Ectodermal cell (in vitro differentiated cells): Measurements from ENCODE around the gene MYO1D.

Experiments
- H3K27ac ChIP-seq: 2 replicates; pipeline ENCODE4 v1.7.0; 2013; ENCODE audit warnings: mild to moderate bottlenecking, low read depth, low read length; ENCODE audit not compliant: insufficient read depth, poor library complexity, severe bottlenecking
- H3K27me3 ChIP-seq: 2 replicates; pipeline ENCODE4 v1.7.0; 2013; ENCODE audit warnings: mild to moderate bottlenecking, low read length; ENCODE audit not compliant: insufficient read depth, control insufficient read depth, poor library complexity, severe bottlenecking
- H3K36me3 ChIP-seq: one replicate; pipeline ENCODE4 v1.7.0; 2013; ENCODE audit warnings: low read length; ENCODE audit not compliant: control insufficient read depth, insufficient read depth
- H3K4me1 ChIP-seq: one replicate; pipeline ENCODE4 v1.7.0; 2013; ENCODE audit warnings: low read length; ENCODE audit not compliant: control insufficient read depth, insufficient read depth
- H3K4me3 ChIP-seq: 2 replicates; pipeline ENCODE4 v1.7.0; 2013; ENCODE audit warnings: low read depth, low read length, control low read depth; ENCODE audit not compliant: insufficient read depth
- H3K9me3 ChIP-seq: 2 replicates; pipeline ENCODE4 v1.7.0; 2013; ENCODE audit warnings: mild to moderate bottlenecking, low read length, moderate library complexity; ENCODE audit not compliant: control insufficient read depth
- WGBS, 2 experiments: methylation state at CpG; one replicate each; pipeline ENCODE4 v1.1.7; 2013; ENCODE audit warnings: missing lambda C conversion rate in 2 of 2; 5-methylcytosine and 5-hydroxymethylcytosine counted together

The MYO1D gene

GRCh38 chr17:32840241-32840640, 36.7 kb downstream of the MYO1D start:
- Histone ChIP-seq H3K4me1 (no peaks in the 10 kb centered on the region), H3K9me3 (no peaks in the 10 kb centered on the region), H3K27ac (no peak overlapping the region), H3K27me3 (no peaks in the 10 kb centered on the region), H3K4me3 (no peak overlapping the region), H3K36me3 (no peaks in the 10 kb centered on the region)
- WGBS, 2 experiments: 92 to 93% methylated on average over 4 of the region's 4 CpGs

DNA sequence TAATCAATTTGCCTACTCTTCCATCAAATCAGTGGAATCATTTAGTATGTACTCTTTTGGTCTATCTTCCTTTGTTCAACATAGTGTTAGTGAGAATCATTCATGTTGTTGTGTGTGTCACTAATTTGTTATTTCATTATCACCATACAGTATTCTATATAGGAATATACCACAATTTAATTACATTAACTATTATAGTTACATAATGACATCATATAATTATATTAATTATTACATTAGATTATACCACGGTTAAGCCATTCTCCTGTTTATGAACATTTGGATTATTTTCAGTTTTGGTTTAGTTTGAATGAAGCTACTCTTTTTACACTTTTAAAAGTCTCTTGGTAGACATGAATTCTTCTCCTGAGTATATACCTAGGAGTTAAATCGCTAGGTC, 40.4 kb downstream of the MYO1D start:
- Histone ChIP-seq H3K27ac (no peak overlapping the region), H3K36me3 (no peaks in the 10 kb centered on the region), H3K27me3 (no peaks in the 10 kb centered on the region), H3K9me3 (no peaks in the 10 kb centered on the region), H3K4me1 (no peaks in the 10 kb centered on the region), H3K4me3 (no peak overlapping the region)
- WGBS, 2 experiments: 93 to 100% methylated on average over 1 of the region's 2 CpGs

GRCh38 chr17:32835291-32835761, 41.6 kb downstream of the MYO1D start:
- Histone ChIP-seq H3K4me1 (no peaks in the 10 kb centered on the region), H3K4me3 (no peak overlapping the region), H3K9me3 (no peaks in the 10 kb centered on the region), H3K36me3 (no peaks in the 10 kb centered on the region), H3K27ac (no peak overlapping the region), H3K27me3 (no peaks in the 10 kb centered on the region)
- WGBS, 2 experiments: 91 to 95% methylated on average over 2 of the region's 2 CpGs

DNA sequence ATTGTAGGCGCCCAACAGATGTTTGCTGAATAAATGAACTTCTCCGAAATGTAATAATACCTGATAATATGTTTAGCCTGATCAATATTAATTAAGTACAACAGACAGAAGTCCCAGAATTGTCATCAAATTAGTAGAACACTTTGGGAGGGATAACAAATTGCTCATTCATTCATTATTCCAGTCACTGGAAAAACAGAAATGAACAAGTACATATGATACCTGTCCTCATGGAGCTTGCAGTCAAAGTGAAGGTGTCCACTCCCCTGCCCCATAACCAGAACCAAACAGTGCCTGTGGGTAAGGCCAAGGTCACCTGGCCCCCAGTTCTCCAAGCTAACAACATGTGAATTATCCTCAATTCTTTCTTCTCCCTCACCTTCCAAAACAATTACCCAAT, 42.8 kb downstream of the MYO1D start:
- Histone ChIP-seq H3K4me1 (no peaks in the 10 kb centered on the region), H3K27ac (no peak overlapping the region), H3K9me3 (no peaks in the 10 kb centered on the region), H3K36me3 (no peaks in the 10 kb centered on the region), H3K4me3 (no peak overlapping the region), H3K27me3 (no peaks in the 10 kb centered on the region)
- WGBS, 2 experiments: 75% methylated on average over 1 of the region's 2 CpGs; no CpG with 5 or more reads in 1 of the 2 experiments

DNA sequence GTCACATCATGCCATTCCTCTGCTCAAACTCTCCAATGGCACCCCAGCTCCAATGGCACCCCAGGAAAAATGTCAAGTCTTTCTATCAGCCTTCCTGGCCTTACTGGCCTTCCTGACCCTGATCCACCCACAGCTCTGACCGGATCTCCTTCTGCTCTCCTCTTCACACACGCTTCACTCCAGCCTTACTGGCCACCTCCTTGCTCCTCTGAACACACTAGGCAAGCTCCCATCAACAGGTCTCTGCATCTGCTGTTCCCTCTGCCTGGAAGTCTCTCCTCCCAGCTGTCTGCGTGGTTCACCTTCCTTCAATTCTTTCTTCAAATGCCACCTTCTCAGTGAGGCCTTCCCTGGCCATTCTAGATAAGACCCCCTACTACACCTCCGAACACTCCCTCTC, 43.4 kb downstream of the MYO1D start:
- WGBS, 2 experiments: 92 to 94% methylated on average over 4 of the region's 4 CpGs
- Histone ChIP-seq H3K27me3 (no peaks in the 10 kb centered on the region), H3K9me3 (no peaks in the 10 kb centered on the region), H3K4me1 (no peaks in the 10 kb centered on the region), H3K4me3 (no peak overlapping the region), H3K27ac (no peak overlapping the region), H3K36me3 (no peaks in the 10 kb centered on the region)

DNA sequence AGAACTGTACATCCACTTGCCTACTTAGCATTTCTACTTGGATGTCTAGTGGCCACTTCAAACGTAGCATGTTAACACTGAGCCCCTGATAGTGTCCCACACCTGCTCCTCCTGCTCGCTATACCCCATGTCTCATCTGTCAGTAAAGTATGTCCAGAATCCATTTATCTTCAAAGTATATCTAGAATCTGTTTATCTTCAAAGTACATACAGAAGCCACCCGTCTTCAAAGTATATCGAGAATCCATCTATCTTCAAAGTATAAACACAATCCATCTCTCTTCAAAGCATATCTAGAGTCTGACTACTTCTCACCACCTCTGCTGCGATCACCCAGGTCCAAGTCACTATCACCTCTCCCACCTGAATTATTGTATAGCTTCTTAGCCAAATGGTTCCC, 43.8 kb downstream of the MYO1D start:
- no peaks in the 10 kb centered on the region for H3K9me3 ChIP-seq
- H3K36me3 ChIP-seq: no peaks in the 10 kb centered on the region
- WGBS, 2 experiments: 93 to 95% methylated on average over 5 of the region's 5 CpGs
- no peaks in the 10 kb centered on the region for H3K4me1 ChIP-seq
- H3K27me3 ChIP-seq: no peaks in the 10 kb centered on the region
- H3K27ac ChIP-seq: no peak overlapping the region
- no peak overlapping the region for H3K4me3 ChIP-seq

- H3K27ac ChIP-seq: no peak overlapping the region
- H3K36me3 ChIP-seq: no peaks in the 10 kb centered on the region
- no peaks in the 10 kb centered on the region for H3K4me1 ChIP-seq
- H3K9me3 ChIP-seq: no peaks in the 10 kb centered on the region
- H3K4me3 ChIP-seq: no peak overlapping the region
- no peaks in the 10 kb centered on the region for H3K27me3 ChIP-seq
- 93 to 94% methylated on average over 2 of the region's 2 CpGs for WGBS, 2 experiments
Measured at GRCh38 chr17:32831627-32832243, 45.2 kb downstream of the MYO1D start.

GRCh38 chr17:32831223-32831622, 45.7 kb downstream of the MYO1D start:
- 94 to 96% methylated on average over 3 of the region's 3 CpGs for WGBS, 2 experiments
- Histone ChIP-seq H3K27me3 (no peaks in the 10 kb centered on the region), H3K4me3 (no peak overlapping the region), H3K4me1 (no peaks in the 10 kb centered on the region), H3K36me3 (no peaks in the 10 kb centered on the region), H3K27ac (no peak overlapping the region), H3K9me3 (no peaks in the 10 kb centered on the region)

- H3K4me3 ChIP-seq: no peak overlapping the region
- no peaks in the 10 kb centered on the region for H3K9me3 ChIP-seq
Measured at GRCh38 chr17:32828822-32829221, 48.1 kb downstream of the MYO1D start.

GRCh38 chr17:32827227-32827626, 49.7 kb downstream of the MYO1D start:
- Histone ChIP-seq H3K27ac (no peak overlapping the region), H3K4me3 (no peak overlapping the region), H3K36me3 (no peaks in the 10 kb centered on the region), H3K4me1 (no peaks in the 10 kb centered on the region), H3K9me3 (no peaks in the 10 kb centered on the region), H3K27me3 (no peaks in the 10 kb centered on the region)

More at GRCh38 chr17:32828822-32829221, 48.1 kb downstream of the MYO1D start:
- no peak overlapping the region for H3K27ac ChIP-seq
- WGBS, 2 experiments: 85 to 94% methylated on average over 2 of the region's 2 CpGs
- no peaks in the 10 kb centered on the region for H3K36me3 ChIP-seq
- H3K27me3 ChIP-seq: no peaks in the 10 kb centered on the region
- H3K4me1 ChIP-seq: no peaks in the 10 kb centered on the region

DNA sequence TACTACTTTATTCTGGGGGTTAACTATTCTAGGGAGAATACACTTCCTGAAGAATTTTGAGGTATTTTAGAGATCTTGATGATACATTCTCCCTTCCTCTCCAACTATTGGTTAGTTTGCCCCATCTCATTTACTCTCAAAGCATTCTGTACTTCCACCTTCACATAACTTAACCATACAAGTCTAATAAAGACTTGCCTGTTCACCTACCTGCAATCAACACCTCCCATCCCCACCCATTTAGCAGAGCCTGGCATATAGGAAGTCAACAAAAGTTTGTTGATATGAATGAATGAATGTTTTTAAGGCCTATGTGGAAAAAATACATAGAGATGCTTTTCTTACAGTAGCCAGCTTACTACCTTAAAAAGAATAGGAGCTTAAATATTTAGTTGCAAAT, 50.8 kb downstream of the MYO1D start:
- H3K27ac ChIP-seq: no peak overlapping the region
- H3K9me3 ChIP-seq: no peaks in the 10 kb centered on the region
- H3K27me3 ChIP-seq: no peaks in the 10 kb centered on the region
- no peak overlapping the region for H3K4me3 ChIP-seq
- no peaks in the 10 kb centered on the region for H3K4me1 ChIP-seq
- H3K36me3 ChIP-seq: no peaks in the 10 kb centered on the region
